GM21723 (cell line): ENCODE measurements around the gene TBX2.
A peak's percentile ranks its signal among the peaks of the same experiment; 100 is the strongest.

Experiments used
- ATAC-seq: cut with Tn5 transposase; IDR thresholded peaks from one replicate; pipeline ENCODE4 v1.9.1; 2021; ENCODE audit warnings: mild to moderate bottlenecking, moderate library complexity; ENCODE audit not compliant: unreplicated experiment

TBX2 gene

DNA sequence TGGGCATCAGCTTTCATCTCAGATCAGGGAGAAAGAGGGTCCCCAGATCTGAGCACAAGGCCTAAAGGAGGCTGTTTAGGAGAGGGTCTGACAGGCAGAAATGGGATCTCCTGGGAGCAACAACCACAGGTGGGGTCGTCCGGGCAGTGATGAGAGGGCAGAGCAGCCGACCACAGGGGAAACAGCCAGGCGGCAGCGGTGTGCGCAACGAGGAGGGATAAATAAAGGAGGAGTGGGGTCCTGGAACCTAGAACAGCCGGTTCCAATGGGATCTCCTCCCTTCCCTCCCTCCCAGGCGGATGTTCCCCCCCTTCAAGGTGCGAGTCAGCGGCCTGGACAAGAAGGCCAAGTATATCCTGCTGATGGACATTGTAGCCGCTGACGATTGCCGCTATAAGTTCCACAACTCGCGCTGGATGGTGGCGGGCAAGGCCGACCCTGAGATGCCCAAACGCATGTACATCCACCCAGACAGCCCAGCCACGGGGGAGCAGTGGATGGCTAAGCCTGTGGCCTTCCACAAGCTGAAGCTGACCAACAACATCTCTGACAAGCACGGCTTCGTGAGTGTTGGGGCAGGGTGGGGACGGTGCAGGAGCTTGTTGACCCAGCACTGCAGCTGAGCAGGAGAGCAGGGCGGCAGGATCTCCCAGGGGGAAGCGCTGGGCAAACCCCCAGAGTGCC is 1.9 kb downstream of the TBX2 start:
- no peak for ATAC-seq

DNA sequence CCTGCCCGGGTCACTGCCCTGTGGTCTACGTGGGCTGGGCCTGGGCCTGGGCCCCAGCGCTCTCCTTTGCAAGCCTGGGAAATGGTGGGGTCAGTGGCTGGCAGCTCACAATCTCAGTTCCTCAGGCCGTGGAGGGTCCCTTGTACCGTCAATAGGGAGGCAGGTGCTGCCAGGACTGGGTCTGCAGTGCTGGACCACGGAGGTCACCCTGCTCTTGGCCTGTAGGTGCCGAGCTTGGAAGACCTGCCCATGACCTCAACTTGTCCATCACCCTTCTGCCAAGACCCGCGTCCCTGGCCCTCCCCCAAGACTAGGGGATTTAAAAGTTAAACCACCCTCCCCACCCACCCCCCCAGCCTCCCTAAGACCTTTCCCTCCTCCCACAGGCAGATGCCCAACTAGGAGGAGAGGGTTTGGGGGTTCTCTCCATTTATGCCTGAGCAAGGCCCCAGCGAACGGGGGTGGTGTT is 2.5 kb downstream of the TBX2 start:
- no peak for ATAC-seq

DNA sequence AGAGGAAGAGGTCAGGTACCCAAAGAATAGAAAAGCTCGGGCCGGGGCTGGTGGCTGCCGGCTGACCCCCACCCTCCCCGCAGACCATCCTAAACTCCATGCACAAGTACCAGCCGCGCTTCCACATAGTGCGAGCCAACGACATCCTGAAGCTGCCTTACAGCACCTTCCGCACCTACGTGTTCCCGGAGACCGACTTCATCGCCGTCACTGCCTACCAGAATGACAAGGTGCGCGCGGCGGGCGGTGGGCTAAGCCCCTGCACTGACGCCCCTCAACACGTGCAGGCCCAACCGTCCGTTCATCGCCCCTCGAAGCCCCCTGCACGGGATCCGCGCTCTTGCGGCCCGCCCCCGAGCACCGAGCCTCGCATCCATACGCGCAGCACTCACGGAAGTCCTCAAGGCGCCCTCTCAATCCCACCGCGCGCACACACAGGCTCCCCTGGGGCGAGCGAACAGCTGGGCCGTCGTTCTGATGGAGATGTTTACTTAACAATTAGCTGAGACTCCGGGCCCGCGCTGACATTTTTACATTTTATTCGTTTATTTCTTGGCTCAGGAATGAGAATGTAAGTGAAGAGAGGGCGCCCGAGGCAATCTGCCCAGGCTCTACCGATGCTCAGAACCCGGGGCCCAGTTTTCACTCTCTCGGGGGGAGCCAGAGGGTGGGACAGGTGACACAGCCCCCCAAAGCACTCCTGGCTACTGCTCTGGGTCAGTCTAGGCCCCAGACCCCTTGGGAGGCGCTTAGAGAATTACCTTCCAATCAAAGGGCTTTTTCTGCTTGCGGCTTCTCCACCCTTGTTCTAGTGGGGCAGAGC is 3.5 kb downstream of the TBX2 start:
- no peak for ATAC-seq

DNA sequence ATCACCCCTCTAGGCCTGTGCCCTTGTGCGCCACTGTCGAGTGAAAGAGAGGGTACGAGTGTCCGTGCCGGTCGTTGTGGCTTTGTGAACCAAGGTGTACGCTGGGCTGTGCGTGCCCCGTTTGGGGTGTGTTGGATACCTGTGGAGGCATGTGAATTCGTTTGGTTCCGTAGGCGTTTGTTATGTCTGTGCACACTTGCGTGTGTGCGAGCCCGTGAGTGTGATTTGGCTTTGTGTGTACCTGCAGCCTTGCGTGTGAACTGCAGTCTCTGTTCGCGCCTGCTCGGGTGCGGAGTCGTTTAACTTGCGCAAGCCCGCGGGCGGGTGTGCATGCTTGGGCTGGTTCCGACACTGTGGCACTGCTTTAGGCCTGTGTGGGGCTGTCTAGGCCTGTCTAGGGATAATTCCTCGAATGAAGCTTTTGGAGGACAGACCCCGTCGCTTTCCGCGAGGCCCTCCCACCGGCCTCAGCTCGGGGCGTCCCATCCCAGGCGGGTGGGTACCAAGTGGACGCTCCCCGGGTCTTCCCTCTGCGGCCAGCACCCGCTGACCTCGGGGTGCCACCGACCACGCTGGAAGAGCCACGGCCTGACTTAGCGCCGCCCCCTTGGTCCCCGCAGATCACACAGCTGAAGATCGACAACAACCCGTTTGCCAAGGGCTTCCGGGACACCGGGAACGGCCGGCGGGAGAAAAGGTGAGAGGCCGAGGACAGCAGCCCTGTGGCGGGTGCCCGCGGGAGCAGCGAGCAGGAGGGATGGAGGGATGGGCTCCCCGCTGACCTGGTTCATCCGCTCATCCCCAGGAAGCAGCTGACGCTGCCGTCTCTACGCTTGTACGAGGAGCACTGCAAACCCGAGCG is 4.4 kb downstream of the TBX2 start:
- no peak for ATAC-seq

DNA sequence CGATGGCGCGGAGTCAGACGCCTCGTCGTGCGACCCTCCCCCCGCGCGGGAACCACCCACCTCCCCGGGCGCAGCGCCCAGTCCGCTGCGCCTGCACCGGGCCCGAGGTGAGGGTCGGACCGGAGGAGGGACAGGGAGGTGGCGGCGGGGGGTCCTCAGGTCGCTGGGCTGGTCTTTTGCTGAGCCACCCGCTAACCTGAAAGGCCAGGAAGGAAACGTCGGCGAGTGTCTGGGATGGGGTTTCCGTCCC is 4.9 kb downstream of the TBX2 start:
- no peak for ATAC-seq

DNA sequence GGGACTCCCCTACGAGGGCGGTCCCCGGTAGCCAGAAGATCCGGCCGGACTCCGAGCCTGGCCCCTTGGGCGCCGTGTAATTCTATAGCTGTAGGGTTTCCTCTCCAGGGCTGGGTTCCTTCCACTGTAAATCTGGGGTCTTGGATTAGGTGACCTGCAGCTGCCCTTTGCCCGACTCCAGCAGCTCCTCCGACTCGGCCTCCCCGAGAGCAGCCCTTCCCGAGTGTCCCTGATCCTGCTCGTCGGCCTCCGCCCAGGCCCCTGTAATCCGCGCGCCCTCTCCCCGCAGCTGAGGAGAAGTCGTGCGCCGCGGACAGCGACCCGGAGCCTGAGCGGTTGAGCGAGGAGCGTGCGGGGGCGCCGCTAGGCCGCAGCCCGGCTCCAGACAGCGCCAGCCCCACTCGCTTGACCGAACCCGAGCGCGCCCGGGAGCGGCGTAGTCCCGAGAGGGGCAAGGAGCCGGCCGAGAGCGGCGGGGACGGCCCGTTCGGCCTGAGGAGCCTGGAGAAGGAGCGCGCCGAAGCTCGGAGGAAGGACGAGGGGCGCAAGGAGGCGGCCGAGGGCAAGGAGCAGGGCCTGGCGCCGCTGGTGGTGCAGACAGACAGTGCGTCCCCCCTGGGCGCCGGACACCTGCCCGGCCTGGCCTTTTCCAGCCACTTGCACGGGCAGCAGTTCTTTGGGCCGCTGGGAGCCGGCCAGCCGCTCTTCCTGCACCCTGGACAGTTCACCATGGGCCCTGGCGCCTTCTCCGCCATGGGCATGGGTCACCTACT is 5.5 kb downstream of the TBX2 start:
- ATAC-seq, result no peak

DNA sequence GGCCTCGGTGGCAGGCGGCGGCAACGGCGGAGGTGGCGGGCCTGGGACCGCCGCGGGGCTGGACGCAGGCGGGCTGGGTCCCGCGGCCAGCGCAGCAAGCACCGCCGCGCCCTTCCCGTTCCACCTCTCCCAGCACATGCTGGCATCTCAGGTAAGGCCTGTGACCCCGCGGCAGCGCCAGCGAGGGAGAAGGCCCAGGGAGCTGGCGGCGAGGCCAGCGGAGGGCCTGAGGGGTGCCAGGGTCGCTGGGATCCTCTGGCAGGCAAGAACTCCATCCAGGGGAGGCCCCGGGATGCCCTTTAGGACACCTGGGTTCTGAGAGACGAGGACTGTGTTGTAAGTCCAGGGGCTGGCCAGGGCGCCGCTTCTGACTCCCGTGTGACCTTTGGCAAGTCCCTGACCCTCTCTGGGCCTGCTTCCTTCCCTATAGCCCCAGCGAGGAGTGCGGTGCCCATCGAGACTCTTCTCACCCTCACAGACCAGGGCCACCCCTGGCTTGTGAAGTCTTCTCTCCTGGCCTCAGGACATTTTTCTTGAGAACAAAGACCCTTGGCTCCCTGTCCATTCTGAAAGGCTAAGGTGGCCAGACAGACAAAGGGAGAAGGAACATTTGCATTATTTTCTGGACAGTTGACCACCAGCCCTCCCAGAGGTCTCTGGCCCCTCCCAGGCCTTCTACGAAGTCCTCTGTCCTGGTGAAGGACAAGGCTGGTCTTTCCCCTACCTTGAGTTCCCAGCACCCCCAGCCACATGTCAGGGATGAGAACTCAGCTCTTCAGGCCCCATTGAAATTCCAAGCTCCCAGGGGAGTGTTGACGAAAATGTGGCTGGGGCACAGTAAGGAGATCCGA is 6.3 kb downstream of the TBX2 start:
- no peak for ATAC-seq

DNA sequence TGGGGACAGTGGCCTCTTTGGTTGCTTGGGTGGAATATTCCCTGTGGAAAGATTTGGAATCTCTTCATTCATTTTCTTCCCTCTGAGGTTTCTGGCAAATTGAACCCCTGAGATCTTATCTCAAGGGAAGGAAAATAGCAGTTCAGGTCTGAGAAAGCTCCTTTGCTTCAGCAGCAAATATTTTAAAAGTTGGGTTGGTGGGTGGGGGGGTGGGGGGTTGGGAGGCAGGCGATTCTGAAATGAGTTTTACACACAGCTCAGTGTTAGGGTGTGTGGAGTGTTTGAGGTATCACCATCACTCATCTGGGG is 6.8 kb downstream of the TBX2 start:
- no peak for ATAC-seq

DNA sequence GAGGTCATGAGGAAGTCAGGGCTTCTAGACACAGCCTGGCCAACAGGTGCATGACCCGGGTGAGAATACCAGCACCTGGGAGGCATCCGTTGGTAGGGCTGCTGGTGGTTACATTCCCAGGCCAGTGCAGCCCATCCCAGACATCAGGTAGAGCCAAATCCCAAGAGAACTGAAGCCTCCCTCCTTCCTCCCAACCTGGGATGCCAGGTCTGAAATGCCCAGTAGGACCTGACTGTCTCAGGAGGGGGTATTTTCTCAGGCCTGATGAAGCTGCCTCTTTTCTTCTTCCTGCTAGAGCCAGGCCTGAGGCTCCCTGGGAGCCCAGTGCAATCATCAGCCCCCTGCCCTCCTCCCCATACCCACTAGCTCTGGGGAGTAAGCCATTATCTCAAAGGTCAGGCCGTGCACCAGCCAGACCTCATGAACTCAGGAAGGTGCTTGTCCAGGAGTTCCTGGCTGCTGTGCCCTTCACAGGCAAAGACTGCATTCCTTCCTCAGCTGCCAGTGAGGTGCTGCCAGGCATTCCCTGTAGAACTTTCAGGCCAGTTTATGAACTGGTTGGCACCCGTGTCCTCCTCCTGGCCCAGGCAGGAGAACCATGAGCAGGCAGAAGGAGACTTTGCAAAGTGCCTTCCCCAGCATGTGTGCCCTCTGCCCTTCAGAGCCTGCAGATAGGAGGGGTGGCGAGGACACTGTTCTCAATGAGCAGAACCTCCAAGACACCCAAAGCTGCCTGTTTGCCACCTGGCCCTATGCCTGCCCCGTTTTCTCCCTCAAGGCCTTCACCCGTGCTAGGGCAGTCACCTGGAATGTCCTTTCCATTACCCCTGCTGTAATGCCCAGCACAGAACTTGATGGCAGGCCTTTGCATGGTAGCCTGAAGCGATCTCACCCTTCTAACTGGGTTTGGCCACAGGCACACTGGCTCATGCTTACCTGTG is 7.6 kb downstream of the TBX2 start:
- no peak for ATAC-seq

DNA sequence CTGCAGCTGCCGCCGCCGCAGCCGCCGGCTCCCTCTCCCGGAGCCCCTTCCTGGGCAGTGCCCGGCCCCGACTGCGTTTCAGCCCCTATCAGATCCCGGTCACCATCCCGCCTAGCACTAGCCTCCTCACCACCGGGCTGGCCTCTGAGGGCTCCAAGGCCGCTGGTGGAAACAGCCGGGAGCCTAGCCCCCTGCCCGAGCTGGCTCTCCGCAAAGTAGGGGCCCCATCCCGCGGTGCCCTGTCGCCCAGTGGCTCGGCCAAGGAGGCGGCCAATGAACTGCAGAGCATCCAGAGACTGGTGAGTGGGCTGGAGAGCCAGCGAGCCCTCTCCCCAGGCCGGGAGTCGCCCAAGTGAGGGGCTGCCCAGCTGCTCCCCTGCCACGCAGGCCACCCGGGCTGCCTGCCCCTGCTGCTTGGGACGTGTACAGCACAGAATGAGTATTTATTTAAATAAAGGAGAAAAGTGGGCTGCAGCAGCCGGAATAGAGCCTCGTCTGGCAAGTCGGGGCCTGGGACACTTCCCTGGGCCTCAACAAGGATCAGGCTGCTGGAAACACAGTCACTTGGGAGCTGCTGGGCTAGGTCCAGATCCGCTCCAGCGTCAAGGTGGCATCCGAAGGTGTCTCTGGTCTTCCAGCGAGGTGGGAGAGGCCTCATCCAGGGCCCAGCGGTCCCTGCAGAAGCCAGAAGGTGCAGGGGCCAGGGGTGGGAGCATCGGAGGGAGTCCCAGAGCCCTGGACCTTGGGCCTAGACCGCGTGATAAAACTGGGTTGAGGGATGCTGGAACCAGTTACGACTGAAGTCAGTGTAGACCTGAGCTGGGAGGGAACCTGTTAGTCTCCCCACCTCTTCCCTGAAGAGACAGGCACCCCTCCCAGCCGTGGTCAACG is 8.8 kb downstream of the TBX2 start:
- ATAC-seq, result no peak

DNA sequence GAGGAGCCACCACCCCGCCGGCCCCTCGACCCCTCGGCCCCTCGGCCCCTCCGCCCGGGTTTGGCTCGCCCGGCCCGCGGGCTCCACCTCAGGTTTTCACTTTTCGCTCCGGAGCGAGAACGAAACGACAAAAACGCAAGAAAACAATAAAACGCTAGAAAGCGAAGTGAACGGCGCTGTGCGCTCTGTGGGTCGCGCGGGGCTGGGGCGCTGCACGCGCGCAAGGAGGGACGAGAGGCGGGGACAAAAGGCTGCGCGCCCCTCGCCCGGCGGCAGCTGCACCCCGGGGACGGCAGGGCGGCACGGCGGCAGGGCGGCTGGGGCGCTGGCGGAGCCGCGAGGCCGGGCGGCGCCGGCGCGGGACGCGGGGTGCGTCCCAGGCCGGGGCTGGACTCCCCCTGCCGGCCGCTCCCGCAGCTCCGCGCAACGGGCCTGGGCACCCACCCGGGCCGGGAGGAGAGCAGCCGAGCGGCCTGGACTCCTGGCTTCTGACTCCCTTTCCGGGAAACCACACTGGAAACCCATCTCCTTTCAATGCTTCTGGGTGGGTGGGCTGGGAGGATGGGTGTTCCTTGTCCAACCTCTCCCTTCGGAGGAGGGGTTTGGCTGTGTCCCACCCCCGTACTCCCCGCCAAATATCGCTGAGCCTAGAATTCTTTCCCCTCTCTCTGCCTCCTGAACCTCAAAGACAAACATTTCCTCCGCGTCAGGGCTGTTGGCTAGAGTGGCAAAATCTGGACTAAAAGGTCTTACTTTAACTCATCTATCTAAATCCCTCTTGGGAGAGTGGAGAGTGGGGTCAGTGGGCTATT is 9.9 kb downstream of the TBX2 start:
- no peak for ATAC-seq

DNA sequence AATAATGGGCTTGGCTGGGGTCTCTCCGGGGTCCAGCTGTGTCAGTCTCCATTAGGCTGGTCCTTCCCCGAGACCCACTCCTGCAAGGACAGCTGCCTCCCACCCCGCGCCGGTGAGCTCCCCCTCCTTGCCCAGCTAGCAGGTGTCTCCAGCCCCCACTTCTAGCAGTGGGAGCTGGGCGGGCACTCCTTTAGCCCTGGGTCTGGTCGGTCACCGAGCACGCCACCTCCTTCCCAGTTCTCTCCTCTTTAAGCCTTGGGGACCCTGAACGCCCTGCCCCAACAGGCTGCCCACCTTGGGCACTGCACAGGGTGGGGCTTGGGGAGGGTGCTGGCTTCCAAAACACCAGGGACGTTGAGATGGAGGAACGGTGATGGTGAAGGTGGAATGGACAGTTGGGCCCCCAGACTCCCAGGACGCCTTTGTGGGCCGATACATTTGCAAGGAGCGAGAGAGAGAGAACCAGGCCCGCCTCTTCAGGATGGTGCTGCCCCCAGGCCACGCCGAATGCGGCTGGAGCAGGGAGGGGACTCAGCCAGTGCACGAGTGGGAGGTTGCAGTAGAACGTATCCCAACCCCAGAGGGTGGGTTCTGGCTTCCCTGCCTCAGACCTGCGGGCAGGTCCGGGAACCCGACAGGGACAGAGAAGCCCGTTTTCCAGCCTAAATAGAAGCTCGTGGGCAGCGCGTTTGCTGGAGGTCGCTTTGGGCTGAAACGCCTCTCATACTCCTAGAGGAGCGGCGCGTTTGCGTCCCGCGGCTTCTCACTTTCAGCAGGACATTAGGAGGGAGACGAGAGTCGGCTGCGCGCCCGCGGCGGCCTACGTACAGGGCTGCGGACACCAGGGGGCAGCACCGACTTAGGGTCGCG is 10.7 kb downstream of the TBX2 start:
- no peak for ATAC-seq

DNA sequence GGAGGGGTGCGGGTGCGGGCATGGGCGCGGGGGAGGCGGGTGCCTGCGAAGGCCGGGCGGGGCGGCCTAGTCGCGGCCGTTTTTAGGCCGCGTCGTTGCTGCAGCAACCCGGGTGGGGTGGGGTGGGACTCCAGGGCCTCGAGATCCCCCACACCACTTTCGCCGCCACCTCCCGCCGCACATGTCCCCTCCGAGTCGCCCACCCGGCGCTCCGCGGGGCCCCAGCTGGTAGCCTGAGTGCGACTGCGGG is 11.3 kb downstream of the TBX2 start:
- ATAC-seq, result no peak

DNA sequence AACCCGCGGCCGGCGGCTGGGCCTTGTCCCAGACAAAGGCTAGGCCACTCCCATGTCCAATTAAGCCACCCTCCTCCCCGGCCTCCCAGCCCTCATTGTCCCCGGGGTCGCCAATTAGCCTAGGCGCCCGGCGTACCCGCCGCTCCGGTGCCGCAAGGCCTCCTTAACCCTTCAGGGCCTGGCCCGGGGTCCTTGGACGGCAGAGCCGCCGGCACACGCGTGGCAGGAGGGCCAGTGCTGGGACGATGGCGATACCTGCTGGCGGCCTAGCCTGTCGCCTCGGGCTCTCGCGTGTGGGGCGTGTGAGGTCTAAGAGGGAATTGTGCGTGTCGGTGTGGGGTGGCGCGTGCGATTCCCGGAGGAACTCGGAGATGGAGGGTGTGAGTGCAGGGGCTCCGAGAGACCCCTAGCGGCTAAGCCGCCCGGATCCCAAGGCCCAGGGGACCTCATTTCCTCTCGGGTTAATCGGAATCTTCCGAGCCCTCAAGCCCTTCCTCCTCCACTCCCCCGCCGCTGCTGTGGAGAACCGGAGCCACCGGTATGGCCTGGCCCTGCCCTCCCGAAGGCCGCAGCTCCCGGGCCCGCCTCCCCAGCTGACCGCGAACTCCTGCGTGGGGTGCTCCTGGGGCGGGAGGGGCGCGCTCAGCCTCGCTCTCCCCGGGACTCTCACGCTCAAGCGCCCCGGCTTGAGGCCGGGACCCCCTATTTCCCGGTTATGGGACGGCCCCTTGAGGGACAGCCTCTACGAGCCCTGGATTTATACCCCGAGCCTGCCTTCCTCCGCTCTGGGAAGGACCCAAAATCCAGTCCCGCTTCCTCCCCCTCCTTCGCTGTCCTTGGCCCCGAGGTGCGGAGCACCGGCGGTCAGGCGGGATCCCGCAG is 11.9 kb downstream of the TBX2 start:
- ATAC-seq, result peak; percentile 21

DNA sequence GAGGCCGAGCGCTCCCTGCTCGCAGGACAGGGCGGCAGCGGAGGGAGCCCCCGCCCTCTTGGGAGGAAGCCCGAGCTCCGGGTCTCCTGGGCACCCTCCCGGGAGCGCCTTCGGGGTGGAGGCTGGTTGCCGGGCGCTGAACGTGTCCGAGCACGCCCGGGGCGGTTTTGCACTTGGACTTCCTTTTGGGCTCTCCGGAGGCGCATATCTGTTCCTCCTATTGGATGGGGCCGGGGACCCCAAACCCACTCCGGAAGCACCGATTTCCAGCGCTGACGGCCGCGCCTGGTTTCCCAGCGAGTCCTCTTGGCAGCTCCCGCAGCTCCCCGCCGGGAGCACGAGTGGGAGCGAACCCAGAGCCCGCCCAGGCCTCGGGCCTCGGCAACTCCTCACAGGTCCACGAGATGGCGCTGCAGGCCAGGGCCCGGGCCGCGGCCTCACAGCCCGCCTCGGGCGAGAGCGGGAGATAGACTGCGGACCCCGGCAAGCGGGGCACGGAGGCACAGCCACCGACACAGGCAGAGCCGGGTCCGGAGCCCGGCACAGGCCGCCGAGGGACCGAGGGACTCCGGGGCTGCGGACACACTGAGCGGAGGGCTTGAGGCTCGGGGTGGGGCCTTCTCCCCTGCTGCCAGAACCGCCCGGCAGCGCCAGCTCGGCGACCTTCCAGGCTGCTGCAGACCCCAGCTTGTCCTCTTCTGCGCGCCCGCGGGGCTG is 12.7 kb downstream of the TBX2 start:
- peak; percentile 75 for ATAC-seq
